T-helper 1 cell treated with Interleukin-12 subunit alpha and Interleukin-12 subunit beta and Interleukin-4 antibody, amounts not matched to agents 30 μg/mL and 1 μg/mL, for 36 hours (primary cell): Measurements from ENCODE around the gene PIK3CB.
A peak's percentile ranks its signal among the peaks of the same experiment; 100 is the strongest.
"Not testable (repeated sequence)": the region's sequence is repeated elsewhere in the genome, so short reads cannot be mapped to it uniquely, and the experiment has no call there.

Experiments used
- H3K27ac Mint-ChIP-seq: one replicate; pipeline ENCODE4 v1.8.0; 2021; ENCODE audit warnings: mild to moderate bottlenecking, mixed read lengths
- H3K27me3 Mint-ChIP-seq: one replicate; pipeline ENCODE4 v1.8.0; 2021; ENCODE audit warnings: low read depth, mixed read lengths
- H3K36me3 Mint-ChIP-seq: one replicate; pipeline ENCODE4 v1.8.0; 2021; ENCODE audit warnings: low read depth, mixed read lengths
- H3K4me1 Mint-ChIP-seq: one replicate; pipeline ENCODE4 v1.8.0; 2021; ENCODE audit warnings: low read depth, mixed read lengths
- H3K4me3 Mint-ChIP-seq: one replicate; pipeline ENCODE4 v1.8.0; 2021; ENCODE audit warnings: mild to moderate bottlenecking, moderate library complexity, mixed read lengths
- H3K9me3 Mint-ChIP-seq: one replicate; pipeline ENCODE4 v1.8.0; 2021; ENCODE audit warnings: mixed read lengths

The PIK3CB gene

DNA sequence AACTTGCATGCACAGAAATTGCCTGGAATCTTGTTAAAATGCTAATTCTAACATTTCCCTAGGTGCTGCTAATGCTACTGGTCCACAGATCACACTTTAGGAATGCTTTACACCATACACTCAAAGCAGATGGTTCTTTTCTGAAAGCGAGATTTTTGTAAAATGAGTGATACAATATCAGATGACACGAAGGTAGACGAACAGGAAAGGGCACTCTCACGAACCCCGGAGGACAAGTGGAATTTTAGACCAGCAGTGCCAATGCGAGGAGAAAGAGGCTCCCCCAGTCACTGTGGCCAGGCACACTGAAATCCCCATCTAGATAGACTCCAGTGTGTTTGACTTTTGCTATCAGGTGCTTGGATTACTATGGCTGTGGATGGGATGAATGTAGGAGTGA, 205.2 kb downstream of the PIK3CB start:
- H3K36me3 Mint-ChIP-seq: peaks cover 2% of the 10 kb centered on the region
- no peaks in the 10 kb centered on the region for H3K4me1 Mint-ChIP-seq
- H3K9me3 Mint-ChIP-seq: no peaks in the 10 kb centered on the region
- H3K4me3 Mint-ChIP-seq: no peak overlapping the region
- H3K27me3 Mint-ChIP-seq: no peaks in the 10 kb centered on the region
- no peak overlapping the region for H3K27ac Mint-ChIP-seq

DNA sequence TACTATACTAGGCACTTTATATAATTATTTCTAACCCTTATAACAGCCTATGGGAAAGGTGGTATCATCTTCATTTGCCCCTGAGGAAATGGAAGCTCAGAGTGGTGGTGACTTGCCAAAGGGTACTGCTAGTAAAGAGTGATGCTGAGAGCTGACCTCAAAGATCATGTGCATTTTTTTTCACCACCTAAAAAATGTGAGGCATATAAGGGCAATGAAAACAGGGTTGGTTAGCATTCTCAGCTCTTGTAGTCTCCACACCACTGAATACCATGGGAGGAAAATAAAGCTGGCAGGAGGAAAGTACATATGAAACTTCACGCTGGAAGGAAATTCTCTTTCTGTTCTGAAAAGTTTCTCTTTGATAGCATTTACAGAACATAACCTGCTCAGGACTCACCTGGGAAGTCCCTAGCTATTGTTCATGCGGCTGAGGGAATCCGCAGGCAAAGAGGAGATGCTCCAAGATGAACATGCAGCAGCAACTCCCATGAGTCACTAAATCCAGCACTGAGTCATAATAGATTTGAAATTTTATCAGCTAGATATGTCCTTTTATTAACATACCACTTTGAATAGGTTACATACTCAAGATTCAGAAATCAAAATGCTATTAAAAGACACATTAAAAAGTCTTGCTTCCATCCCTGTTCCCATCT, 208.9 kb downstream of the PIK3CB start:
- Mint-ChIP-seq H3K27ac (no peak overlapping the region), H3K27me3 (no peaks in the 10 kb centered on the region), H3K4me1 (no peaks in the 10 kb centered on the region), H3K9me3 (no peaks in the 10 kb centered on the region), H3K4me3 (no peak overlapping the region), H3K36me3 (no peaks in the 10 kb centered on the region)

DNA sequence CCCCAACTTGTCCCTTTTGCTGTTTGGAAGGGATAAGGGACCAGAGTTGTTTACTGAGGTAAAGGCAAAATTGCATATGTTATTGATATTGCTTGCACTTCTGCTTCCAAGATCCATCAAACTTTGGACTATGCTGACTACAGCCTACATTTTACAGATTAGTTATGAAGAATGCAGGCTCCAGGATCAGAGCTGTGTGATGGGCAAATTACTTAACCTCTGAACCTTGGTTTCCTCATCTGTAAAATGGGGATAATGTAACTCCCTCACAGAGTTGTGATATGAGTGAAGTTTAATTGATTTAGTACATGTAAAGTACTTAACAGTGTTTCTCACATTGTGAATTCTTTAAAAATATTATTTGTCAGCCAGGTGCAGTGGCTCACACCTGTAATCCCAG, 210.2 kb downstream of the PIK3CB start:
- Mint-ChIP-seq H3K36me3 (no peaks in the 10 kb centered on the region), H3K27ac (no peak overlapping the region), H3K9me3 (no peaks in the 10 kb centered on the region), H3K4me3 (no peak overlapping the region), H3K4me1 (no peaks in the 10 kb centered on the region), H3K27me3 (peaks cover 4% of the 10 kb centered on the region)

DNA sequence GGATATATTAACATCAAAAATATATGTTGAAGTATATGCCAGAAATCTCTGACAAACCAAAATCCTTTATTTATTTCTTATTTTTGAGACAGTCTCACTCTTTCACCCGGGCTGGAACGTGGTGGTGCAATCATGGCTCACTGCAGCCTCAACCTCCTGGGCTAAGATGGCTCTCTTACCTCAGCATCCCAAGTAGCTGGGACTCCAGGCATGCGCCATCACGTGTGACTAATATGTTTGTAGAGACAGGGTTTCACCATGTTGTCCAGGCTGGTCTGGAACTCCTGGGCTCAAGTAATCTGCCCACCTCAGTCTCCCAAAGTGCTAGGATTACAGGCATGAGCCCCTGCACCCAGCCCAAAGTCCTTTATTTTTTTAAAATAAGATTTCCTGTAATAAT, 214.3 kb downstream of the PIK3CB start:
- Mint-ChIP-seq H3K27ac (no peak overlapping the region), H3K4me3 (no peak overlapping the region), H3K9me3 (no peaks in the 10 kb centered on the region), H3K36me3 (no peaks in the 10 kb centered on the region), H3K27me3 (peaks cover 10% of the 10 kb centered on the region), H3K4me1 (no peaks in the 10 kb centered on the region)

DNA sequence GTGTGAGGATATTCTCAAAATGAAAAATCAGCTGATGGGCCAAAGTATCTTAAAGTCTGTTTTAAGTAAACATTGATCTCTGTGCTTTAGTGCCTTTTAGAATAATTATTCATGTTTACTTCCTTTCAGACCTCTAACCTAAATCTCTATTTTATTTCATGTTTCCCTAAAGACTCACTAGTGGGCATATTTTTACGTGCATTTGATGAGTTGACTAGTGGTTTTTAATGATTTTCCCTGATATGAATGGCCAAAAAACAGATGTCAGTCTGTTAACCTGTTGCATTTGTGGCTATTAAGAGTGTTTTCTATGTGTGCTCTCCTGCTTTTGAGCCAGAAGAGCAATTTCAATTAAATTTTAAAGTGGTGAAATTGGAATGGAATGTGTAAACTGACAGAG, 219.3 kb downstream of the PIK3CB start:
- Mint-ChIP-seq H3K4me1 (no peaks in the 10 kb centered on the region), H3K27ac (no peak overlapping the region), H3K9me3 (no peaks in the 10 kb centered on the region), H3K27me3 (peaks cover 21% of the 10 kb centered on the region), H3K36me3 (no peaks in the 10 kb centered on the region), H3K4me3 (no peak overlapping the region)

DNA sequence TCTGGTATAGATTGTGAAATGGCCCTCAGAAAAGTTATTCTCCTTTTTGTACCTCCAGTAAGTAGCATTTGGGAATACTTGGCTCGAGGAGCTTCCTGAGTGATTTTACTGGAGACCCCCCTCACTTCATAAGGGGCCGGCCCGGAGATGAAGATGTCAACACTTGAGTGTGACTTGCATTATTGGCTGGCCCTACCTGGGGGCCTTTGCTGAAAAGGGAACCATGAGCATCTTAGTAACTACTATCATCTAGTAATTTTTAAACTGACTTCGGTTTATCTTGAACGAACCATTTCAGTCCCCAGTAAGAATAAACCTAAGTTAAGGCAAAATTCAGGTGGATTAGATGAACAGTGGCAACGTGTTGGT, 224.8 kb downstream of the PIK3CB start:
- Mint-ChIP-seq H3K36me3 (peaks cover 2% of the 10 kb centered on the region), H3K4me1 (peaks cover 9% of the 10 kb centered on the region), H3K27me3 (peaks cover 15% of the 10 kb centered on the region), H3K27ac (peak overlapping the region; percentile 90), H3K4me3 (peak overlapping the region; percentile 92), H3K9me3 (no peaks in the 10 kb centered on the region)

DNA sequence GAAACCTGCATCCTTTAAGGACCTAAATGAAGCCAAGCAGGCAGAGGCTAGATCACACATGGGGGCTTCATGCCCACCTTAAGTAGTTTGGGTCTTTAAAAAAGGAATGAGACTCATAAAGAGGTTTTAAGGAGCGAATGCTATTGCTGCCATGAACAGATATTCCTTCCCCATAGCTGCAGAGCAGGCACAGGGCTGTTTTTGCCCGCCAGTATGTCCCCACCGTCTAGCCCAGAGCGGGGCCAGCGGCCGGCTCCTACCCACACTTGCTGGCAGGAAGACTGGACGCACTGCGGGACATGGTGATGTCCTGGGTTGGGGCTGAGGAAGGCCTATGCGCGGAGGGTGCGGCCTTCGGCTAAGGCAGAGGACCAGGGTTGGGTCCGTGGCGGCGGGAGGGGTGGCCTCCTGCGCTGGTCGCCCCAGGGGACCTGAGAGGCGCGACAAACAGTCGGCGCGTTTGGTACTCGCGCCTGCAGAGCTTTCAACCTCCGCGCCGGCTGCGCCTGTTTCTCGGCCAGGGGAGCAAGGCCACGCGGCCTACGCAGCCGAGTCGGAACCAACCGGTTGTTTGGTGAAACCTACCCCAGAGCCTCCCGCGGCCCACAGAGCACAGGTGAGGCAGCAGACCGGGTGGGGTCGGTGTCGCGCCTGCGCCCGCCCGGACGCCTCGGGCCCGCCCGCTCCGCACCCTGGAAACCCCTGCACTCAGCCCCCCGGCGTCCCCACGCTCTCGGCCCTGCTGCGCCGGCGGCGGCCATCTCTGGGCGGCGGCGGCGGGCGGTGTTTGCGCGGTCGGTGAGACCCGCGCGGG, 226.2 kb downstream of the PIK3CB start, which contains the start of gene FAIM:
TSS of gene FAIM (plus strand) at position 450 of the 814 bp plus-strand sequence. CDS start 10,956 bp downstream, outside the sequence.
- Mint-ChIP-seq H3K36me3 (peaks cover 2% of the 10 kb centered on the region), H3K4me1 (peaks cover 9% of the 10 kb centered on the region), H3K4me3 (peak within 1 kb of the TSS; percentile 92), H3K27me3 (peaks cover 8% of the 10 kb centered on the region), H3K27ac (peak within 1 kb of the TSS; percentile 90), H3K9me3 (no peaks in the 10 kb centered on the region)

DNA sequence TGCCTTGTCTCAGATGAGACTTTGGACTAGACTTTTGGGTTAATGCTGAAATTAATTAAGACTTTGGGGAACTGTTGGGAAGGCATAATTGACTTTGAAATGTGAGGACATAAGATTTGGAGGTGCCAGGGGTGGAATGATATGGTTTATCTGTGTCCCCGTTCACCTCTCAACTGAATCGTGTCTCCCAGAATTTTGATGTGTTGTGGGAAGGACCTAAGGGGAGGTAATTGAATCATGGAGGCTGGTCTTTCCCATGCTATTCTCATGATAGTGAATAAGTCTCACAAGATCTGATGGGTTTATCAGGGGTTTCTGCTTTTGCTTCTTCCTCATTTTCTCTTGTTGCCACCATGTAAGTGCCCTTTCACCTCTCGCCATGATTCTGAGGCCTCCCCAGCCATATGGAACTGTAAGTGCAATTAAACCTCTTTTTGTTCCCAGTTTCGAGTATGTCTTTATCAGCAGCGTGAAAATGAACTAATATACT, 230.6 kb downstream of the PIK3CB start:
- H3K9me3 Mint-ChIP-seq: peaks cover 12% of the 10 kb centered on the region
- not testable (repeated sequence) for H3K27ac Mint-ChIP-seq, H3K36me3 Mint-ChIP-seq, H3K4me3 Mint-ChIP-seq, H3K4me1 Mint-ChIP-seq, H3K27me3 Mint-ChIP-seq
